K562 (cell line): ENCODE results near the gene METTL3. TPM values are rescaled to one million over a fixed set of nuclear protein-coding genes. Genes with fewer than 3 reads are reported as not detected.

Experiments
- BRCA1 ChIP-seq, 2 experiments: fragments of 450-650 bp in 1 of 2; sonication (generic) in 1 of 2; formaldehyde crosslinking in 1 of 2; IDR thresholded peaks; 2 replicates each; pipeline versions ENCODE4 v1.5.0 to v1.6.1; 2017 to 2020; ENCODE audit warnings: mild to moderate bottlenecking in 1 of 2, missing genetic modification reagents in 1 of 2
- MEIS2 ChIP-seq: fragments of 450-650 bp; IDR thresholded peaks from 2 replicates; pipeline ENCODE4 v1.6.1; 2014; ENCODE audit warnings: mild to moderate bottlenecking; ENCODE audit not compliant: partially characterized antibody
- MXI1 ChIP-seq: IDR thresholded peaks from 2 replicates; pipeline ENCODE4 v1.6.1; 2011; ENCODE audit warnings: low read depth, mild to moderate bottlenecking, improper control_type of control experiment, low read length
- PBX2 ChIP-seq, 2 experiments: IDR thresholded peaks in 1 of 2; conservative IDR thresholded peaks in 1 of 2; 2 replicates each; pipeline ENCODE4 v1.6.1; 2016; ENCODE audit warnings: low read depth in 2 of 2, mild to moderate bottlenecking in 1 of 2, missing compliant biosample characterization in 1 of 2, missing genetic modification characterization in 1 of 2, moderate library complexity in 1 of 2
- POLR2AphosphoS2 ChIP-seq: IDR thresholded peaks from 2 replicates; pipeline ENCODE4 v1.6.1; 2012; ENCODE audit warnings: low read length, improper control_type of control experiment
- POLR3A ChIP-seq: IDR thresholded peaks from 2 replicates; pipeline ENCODE4 v1.6.1; 2011; ENCODE audit warnings: borderline replicate concordance, mild to moderate bottlenecking, moderate library complexity; ENCODE audit not compliant: insufficient read length, insufficient read depth; ENCODE audit errors: extremely low read depth
- POU5F1 ChIP-seq: fragments of 150-350 bp; IDR thresholded peaks from 2 replicates; pipeline ENCODE4 v1.6.1; 2014; ENCODE audit warnings: borderline replicate concordance, low read length, low read depth, mild to moderate bottlenecking; ENCODE audit not compliant: partially characterized antibody
- TSHZ1 ChIP-seq: fragments of 250-450 bp; sonication (Bioruptor Pico); IDR thresholded peaks from 2 replicates; pipeline ENCODE4 v1.4.0; 2020; ENCODE audit warnings: mild to moderate bottlenecking, moderate library complexity
- ZNF134 ChIP-seq: fragments of 250-450 bp; sonication (Bioruptor Pico); conservative IDR thresholded peaks from 2 replicates; pipeline ENCODE4 v1.4.0; 2020
- ZNF217 ChIP-seq: sonication (generic); formaldehyde crosslinking; IDR thresholded peaks from 2 replicates; pipeline ENCODE4 v1.8.0; 2022; ENCODE audit warnings: mild to moderate bottlenecking, missing genetic modification reagents
- ZNF277 ChIP-seq: fragments of 250-450 bp; sonication (Bioruptor Pico); IDR thresholded peaks from 2 replicates; pipeline ENCODE4 v1.8.0; 2022; ENCODE audit warnings: inconsistent platforms, mild to moderate bottlenecking, moderate library complexity, borderline replicate concordance
- polyA plus RNA-seq, 8 experiments: library from polyadenylated mRNA; depleted of rRNA in 4 of 8; stranded (reverse) in 5 of 8; unstranded in 3 of 8; fragments of >200 nt; fragmentation: Nextera tagmentation in 2 of 8; fragmentation: Illumina TruSeq in 1 of 8; extraction: Ambion mirVana in 2 of 8; extraction: Trizol in 1 of 8; gene quantifications; 2 replicates each; pipeline versions ENCODE4 v1.2.1 to v1.2.3, GENCODE V29; 2011 to 2014; ENCODE audit warnings: inconsistent platforms in 1 of 8, missing spikeins in 1 of 8
- total RNA-seq, 7 experiments: library from RNA; depleted of rRNA in 6 of 7; stranded (reverse); fragments of >200 nt in 6 of 7; fragmentation: Illumina TruSeq in 2 of 7; extraction: Trizol in 2 of 7; gene quantifications; 2 replicates each; pipeline versions ENCODE4 v1.2.1 to v1.2.3, GENCODE V29; 2011 to 2021; ENCODE audit warnings: low replicate concordance in 1 of 7
- TF ChIP-seq, protein P1 (sequence below), 2 experiments: fragments of 150-350 bp in 1 of 2; IDR thresholded peaks; 2 replicates each; pipeline ENCODE4 v1.6.1; 2012 to 2016; ENCODE audit warnings: low read depth in 2 of 2, low read length in 2 of 2, mild to moderate bottlenecking in 1 of 2, moderate library complexity in 1 of 2

The METTL3 gene
- total and polyA plus RNA-seq, 9 of the 15 experiments (the other 6 are each of a cell fraction or from before 2014, with no cell fraction given) = 42.1 to 151 (median 65.7) TPM

DNA sequence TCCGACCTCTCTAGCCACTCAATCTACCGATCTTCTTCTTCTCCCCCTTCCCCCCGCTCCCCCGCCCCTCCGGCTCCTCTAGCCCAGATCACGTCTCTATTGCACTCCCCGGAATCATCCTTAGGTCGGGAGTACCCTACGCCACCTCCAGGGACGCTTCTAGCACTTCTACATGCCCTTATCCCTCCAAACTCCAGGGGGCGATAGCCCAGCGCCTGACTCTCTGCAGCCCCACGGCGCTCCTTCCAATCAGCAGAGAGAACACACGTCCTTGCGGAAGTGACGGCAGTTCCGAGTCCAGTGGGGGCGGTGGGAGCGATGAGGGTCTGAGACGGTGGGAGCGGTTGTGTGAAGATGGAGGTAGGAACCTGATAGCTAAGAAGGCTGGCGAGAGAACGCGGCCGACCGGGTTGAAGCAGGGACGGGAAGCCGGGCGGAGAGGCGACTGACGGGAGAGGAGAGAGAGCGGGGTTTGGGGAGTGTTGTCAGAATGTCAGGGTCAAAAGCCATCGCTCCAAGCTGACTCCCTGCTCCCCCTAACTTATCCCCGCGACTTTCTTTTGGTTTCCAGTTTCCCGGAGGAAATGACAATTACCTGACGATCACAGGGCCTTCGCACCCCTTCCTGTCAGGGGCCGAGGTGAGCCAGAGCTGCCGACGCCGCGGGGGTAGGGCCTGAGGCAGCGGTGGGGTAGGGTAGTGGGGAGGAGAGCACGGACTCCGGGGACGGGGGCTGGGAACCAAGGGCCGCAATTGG is 34.0 kb downstream of the METTL3 start, which contains the start of the genes RAB2B and TOX4 (continued):
- TF ChIP-seq, protein P1, sequence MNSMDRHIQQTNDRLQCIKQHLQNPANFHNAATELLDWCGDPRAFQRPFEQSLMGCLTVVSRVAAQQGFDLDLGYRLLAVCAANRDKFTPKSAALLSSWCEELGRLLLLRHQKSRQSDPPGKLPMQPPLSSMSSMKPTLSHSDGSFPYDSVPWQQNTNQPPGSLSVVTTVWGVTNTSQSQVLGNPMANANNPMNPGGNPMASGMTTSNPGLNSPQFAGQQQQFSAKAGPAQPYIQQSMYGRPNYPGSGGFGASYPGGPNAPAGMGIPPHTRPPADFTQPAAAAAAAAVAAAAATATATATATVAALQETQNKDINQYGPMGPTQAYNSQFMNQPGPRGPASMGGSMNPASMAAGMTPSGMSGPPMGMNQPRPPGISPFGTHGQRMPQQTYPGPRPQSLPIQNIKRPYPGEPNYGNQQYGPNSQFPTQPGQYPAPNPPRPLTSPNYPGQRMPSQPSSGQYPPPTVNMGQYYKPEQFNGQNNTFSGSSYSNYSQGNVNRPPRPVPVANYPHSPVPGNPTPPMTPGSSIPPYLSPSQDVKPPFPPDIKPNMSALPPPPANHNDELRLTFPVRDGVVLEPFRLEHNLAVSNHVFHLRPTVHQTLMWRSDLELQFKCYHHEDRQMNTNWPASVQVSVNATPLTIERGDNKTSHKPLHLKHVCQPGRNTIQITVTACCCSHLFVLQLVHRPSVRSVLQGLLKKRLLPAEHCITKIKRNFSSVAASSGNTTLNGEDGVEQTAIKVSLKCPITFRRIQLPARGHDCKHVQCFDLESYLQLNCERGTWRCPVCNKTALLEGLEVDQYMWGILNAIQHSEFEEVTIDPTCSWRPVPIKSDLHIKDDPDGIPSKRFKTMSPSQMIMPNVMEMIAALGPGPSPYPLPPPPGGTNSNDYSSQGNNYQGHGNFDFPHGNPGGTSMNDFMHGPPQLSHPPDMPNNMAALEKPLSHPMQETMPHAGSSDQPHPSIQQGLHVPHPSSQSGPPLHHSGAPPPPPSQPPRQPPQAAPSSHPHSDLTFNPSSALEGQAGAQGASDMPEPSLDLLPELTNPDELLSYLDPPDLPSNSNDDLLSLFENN (IDR thresholded peaks at IDR 0.05; ENCODE audit: low read depth in 2 of 2, low read length in 2 of 2) = no peak; a peak in 1 of 4 replicates
- TF ChIP-seq ZNF217 (CRISPR knock-in tag) (no peak), TSHZ1 (CRISPR knock-in tag) (no peak), POLR2AphosphoS2 (no peak), PBX2 (CRISPR knock-in tag; IDR thresholded peaks at IDR 0.05; ENCODE audit: low read depth) (no peak), PBX2 (tag; conservative IDR thresholded peaks at IDR 0.05; ENCODE audit: low read depth) (no peak), POU5F1 (no peak), MXI1 (no peak), POLR3A (no peak), BRCA1 (IDR thresholded peaks at IDR 0.05) (no peak), BRCA1 (CRISPR knock-in tag; IDR thresholded peaks at IDR 0.05) (no peak), MEIS2 (no peak), ZNF277 (CRISPR knock-in tag) (no peak), ZNF134 (no peak)
